K562 (cell line): ENCODE data around the gene FAM50A. TPM values are rescaled to one million over a fixed set of nuclear protein-coding genes. Genes with fewer than 3 reads are reported as not detected.

ENCODE experiments used
- CXXC5 ChIP-seq: fragments of 250-450 bp; sonication (Bioruptor Pico); IDR thresholded peaks from 2 replicates; pipeline ENCODE4 v1.8.0; 2022; ENCODE audit warnings: inconsistent platforms, mild to moderate bottlenecking, moderate library complexity
- KDM2B ChIP-seq: fragments of 250-450 bp; sonication (Bioruptor Pico); IDR thresholded peaks from 2 replicates; pipeline ENCODE4 v1.8.0; 2021; ENCODE audit warnings: mild to moderate bottlenecking, moderate library complexity
- L3MBTL2 ChIP-seq: fragments of 450-650 bp; IDR thresholded peaks from 2 replicates; pipeline ENCODE4 v1.6.1; 2016; ENCODE audit warnings: mild to moderate bottlenecking, moderate library complexity
- NFATC3 ChIP-seq: fragments of 450-650 bp; IDR thresholded peaks from 2 replicates; pipeline ENCODE4 v1.6.1; 2017; ENCODE audit warnings: mild to moderate bottlenecking
- OTX1 ChIP-seq: fragments of 450-650 bp; formaldehyde crosslinking; IDR thresholded peaks from 2 replicates; pipeline ENCODE4 v1.4.0; 2022; ENCODE audit warnings: mild to moderate bottlenecking
- ZNF121 ChIP-seq: sonication (generic); formaldehyde crosslinking; conservative IDR thresholded peaks from 2 replicates; pipeline ENCODE4 v1.8.0; 2022; ENCODE audit warnings: missing genetic modification reagents
- ZNF184 ChIP-seq: sonication (generic); formaldehyde crosslinking; IDR thresholded peaks from 2 replicates; pipeline ENCODE4 v1.5.0; 2020; ENCODE audit warnings: missing genetic modification reagents
- polyA plus RNA-seq, 8 experiments: library from polyadenylated mRNA; depleted of rRNA in 4 of 8; stranded (reverse) in 5 of 8; unstranded in 3 of 8; fragments of >200 nt; fragmentation: Nextera tagmentation in 2 of 8; fragmentation: Illumina TruSeq in 1 of 8; extraction: Ambion mirVana in 2 of 8; extraction: Trizol in 1 of 8; gene quantifications; 2 replicates each; pipeline versions ENCODE4 v1.2.1 to v1.2.3, GENCODE V29; 2011 to 2014; ENCODE audit warnings: inconsistent platforms in 1 of 8, missing spikeins in 1 of 8
- total RNA-seq, 7 experiments: library from RNA; depleted of rRNA in 6 of 7; stranded (reverse); fragments of >200 nt in 6 of 7; fragmentation: Illumina TruSeq in 2 of 7; extraction: Trizol in 2 of 7; gene quantifications; 2 replicates each; pipeline versions ENCODE4 v1.2.1 to v1.2.3, GENCODE V29; 2011 to 2021; ENCODE audit warnings: low replicate concordance in 1 of 7
- TF ChIP-seq, protein P1 (sequence below), 2 experiments: IDR thresholded peaks; 2 replicates each; pipeline ENCODE4 v1.6.1; 2012; ENCODE audit warnings: improper control_type of control experiment in 2 of 2, low read depth in 2 of 2, low read length in 2 of 2, borderline replicate concordance in 1 of 2
- TF ChIP-seq, protein P2 (sequence below), 2 experiments: IDR thresholded peaks; 2 replicates each; pipeline ENCODE4 v1.6.1; 2011; ENCODE audit warnings: borderline replicate concordance in 1 of 2, control low read depth in 1 of 2, low read depth in 1 of 2, low read length in 1 of 2, mild to moderate bottlenecking in 1 of 2, mixed read lengths in 1 of 2, moderate library complexity in 1 of 2; ENCODE audit not compliant: insufficient read depth in 1 of 2, insufficient read length in 1 of 2, poor library complexity in 1 of 2, severe bottlenecking in 1 of 2; ENCODE audit errors: extremely low read depth in 1 of 2
- TF ChIP-seq, protein P3 (sequence below), 2 experiments: fragments of 450-650 bp; formaldehyde crosslinking in 1 of 2; IDR thresholded peaks; 2 replicates each; pipeline versions ENCODE4 v1.4.0 to v1.6.1; 2014 to 2020; ENCODE audit warnings: mild to moderate bottlenecking in 2 of 2, borderline replicate concordance in 1 of 2, low read depth in 1 of 2
- TF ChIP-seq, protein P4 (sequence below): fragments of 450-650 bp; IDR thresholded peaks from 2 replicates; pipeline ENCODE4 v1.6.1; 2017; ENCODE audit warnings: antibody characterized with exemption, mild to moderate bottlenecking

Gene FAM50A
- total and polyA plus RNA-seq, 9 of the 15 experiments (the other 6 are each of a cell fraction or from before 2014, with no cell fraction given): 4.4 to 114 (median 67.3) TPM

DNA sequence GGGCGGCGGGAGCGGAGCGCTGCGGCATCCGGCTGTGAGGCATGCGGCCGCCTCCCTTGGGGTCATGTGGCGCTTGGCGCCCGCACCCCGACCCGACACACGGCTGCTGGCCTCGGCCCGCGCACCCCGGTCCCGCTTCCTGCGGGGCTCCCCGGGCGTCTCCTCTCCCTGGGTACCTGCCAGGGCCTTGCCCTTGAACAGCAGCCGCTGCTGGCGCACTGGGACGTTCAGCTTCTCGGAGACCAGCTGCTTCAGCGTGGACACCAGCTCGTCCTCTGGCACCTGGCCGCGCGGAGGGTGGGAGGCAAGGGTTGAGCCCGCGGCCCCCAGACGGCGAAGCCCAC, 42.1 kb downstream of the FAM50A start (continued):
- TF ChIP-seq, protein P1, sequence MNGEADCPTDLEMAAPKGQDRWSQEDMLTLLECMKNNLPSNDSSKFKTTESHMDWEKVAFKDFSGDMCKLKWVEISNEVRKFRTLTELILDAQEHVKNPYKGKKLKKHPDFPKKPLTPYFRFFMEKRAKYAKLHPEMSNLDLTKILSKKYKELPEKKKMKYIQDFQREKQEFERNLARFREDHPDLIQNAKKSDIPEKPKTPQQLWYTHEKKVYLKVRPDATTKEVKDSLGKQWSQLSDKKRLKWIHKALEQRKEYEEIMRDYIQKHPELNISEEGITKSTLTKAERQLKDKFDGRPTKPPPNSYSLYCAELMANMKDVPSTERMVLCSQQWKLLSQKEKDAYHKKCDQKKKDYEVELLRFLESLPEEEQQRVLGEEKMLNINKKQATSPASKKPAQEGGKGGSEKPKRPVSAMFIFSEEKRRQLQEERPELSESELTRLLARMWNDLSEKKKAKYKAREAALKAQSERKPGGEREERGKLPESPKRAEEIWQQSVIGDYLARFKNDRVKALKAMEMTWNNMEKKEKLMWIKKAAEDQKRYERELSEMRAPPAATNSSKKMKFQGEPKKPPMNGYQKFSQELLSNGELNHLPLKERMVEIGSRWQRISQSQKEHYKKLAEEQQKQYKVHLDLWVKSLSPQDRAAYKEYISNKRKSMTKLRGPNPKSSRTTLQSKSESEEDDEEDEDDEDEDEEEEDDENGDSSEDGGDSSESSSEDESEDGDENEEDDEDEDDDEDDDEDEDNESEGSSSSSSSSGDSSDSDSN (IDR thresholded peaks at IDR 0.05; ENCODE audit: borderline replicate concordance in 1 of 2, low read depth in 2 of 2, low read length in 2 of 2): 0 out of 4 replicates have a peak, but pooled peaks of 1 of the 2 experiments have one; percentile 64
- TF ChIP-seq L3MBTL2 (peak; percentile 93), NFATC3 (no peak), ZNF184 (CRISPR knock-in tag) (no peak), KDM2B (CRISPR knock-in tag) (peak; percentile 47; the same call in 1 of the 2 replicates), OTX1 (no peak), ZNF121 (no peak), CXXC5 (CRISPR knock-in tag) (peak; percentile 50; the same call in 1 of the 2 replicates)
- TF ChIP-seq, protein P2, sequence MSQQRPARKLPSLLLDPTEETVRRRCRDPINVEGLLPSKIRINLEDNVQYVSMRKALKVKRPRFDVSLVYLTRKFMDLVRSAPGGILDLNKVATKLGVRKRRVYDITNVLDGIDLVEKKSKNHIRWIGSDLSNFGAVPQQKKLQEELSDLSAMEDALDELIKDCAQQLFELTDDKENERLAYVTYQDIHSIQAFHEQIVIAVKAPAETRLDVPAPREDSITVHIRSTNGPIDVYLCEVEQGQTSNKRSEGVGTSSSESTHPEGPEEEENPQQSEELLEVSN (IDR thresholded peaks at IDR 0.05; ENCODE audit: borderline replicate concordance in 1 of 2, extremely low read depth in 1 of 2, insufficient read depth in 1 of 2, insufficient read length in 1 of 2, low read depth in 1 of 2, low read length in 1 of 2, poor library complexity in 1 of 2, severe bottlenecking in 1 of 2): peak; percentile 87 to 98
- TF ChIP-seq, protein P3, sequence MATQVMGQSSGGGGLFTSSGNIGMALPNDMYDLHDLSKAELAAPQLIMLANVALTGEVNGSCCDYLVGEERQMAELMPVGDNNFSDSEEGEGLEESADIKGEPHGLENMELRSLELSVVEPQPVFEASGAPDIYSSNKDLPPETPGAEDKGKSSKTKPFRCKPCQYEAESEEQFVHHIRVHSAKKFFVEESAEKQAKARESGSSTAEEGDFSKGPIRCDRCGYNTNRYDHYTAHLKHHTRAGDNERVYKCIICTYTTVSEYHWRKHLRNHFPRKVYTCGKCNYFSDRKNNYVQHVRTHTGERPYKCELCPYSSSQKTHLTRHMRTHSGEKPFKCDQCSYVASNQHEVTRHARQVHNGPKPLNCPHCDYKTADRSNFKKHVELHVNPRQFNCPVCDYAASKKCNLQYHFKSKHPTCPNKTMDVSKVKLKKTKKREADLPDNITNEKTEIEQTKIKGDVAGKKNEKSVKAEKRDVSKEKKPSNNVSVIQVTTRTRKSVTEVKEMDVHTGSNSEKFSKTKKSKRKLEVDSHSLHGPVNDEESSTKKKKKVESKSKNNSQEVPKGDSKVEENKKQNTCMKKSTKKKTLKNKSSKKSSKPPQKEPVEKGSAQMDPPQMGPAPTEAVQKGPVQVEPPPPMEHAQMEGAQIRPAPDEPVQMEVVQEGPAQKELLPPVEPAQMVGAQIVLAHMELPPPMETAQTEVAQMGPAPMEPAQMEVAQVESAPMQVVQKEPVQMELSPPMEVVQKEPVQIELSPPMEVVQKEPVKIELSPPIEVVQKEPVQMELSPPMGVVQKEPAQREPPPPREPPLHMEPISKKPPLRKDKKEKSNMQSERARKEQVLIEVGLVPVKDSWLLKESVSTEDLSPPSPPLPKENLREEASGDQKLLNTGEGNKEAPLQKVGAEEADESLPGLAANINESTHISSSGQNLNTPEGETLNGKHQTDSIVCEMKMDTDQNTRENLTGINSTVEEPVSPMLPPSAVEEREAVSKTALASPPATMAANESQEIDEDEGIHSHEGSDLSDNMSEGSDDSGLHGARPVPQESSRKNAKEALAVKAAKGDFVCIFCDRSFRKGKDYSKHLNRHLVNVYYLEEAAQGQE (IDR thresholded peaks at IDR 0.05; ENCODE audit: borderline replicate concordance): no peak
- TF ChIP-seq, protein P3 (CRISPR knock-in tag; IDR thresholded peaks at IDR 0.05; ENCODE audit: low read depth): 0 out of 2 replicates have a peak, but pooled peaks have one; percentile 22
- TF ChIP-seq, protein P4, sequence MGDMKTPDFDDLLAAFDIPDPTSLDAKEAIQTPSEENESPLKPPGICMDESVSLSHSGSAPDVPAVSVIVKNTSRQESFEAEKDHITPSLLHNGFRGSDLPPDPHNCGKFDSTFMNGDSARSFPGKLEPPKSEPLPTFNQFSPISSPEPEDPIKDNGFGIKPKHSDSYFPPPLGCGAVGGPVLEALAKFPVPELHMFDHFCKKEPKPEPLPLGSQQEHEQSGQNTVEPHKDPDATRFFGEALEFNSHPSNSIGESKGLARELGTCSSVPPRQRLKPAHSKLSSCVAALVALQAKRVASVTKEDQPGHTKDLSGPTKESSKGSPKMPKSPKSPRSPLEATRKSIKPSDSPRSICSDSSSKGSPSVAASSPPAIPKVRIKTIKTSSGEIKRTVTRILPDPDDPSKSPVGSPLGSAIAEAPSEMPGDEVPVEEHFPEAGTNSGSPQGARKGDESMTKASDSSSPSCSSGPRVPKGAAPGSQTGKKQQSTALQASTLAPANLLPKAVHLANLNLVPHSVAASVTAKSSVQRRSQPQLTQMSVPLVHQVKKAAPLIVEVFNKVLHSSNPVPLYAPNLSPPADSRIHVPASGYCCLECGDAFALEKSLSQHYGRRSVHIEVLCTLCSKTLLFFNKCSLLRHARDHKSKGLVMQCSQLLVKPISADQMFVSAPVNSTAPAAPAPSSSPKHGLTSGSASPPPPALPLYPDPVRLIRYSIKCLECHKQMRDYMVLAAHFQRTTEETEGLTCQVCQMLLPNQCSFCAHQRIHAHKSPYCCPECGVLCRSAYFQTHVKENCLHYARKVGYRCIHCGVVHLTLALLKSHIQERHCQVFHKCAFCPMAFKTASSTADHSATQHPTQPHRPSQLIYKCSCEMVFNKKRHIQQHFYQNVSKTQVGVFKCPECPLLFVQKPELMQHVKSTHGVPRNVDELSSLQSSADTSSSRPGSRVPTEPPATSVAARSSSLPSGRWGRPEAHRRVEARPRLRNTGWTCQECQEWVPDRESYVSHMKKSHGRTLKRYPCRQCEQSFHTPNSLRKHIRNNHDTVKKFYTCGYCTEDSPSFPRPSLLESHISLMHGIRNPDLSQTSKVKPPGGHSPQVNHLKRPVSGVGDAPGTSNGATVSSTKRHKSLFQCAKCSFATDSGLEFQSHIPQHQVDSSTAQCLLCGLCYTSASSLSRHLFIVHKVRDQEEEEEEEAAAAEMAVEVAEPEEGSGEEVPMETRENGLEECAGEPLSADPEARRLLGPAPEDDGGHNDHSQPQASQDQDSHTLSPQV: peak; percentile 89; the same call in 1 of the 2 replicates
